DND-41 (cell line): ENCODE data around the gene MB.

Experiments
- ATAC-seq: fragments of 200-7000 bp; cut with Tn5 transposase; 3 replicates; pipeline ENCODE4 v1.9.1; 2021; ENCODE audit warnings: low read depth; ENCODE audit not compliant: insufficient read depth
- DNase-seq: peaks from one replicate; pipeline ENCODE4 v3.0.0-alpha.2; 2020
- H2AFZ ChIP-seq: 2 replicates; pipeline ENCODE4 v1.6.0; 2012; ENCODE audit warnings: low read depth, low read length
- H3K27ac ChIP-seq: 2 replicates; pipeline ENCODE4 v1.5.1; 2012; ENCODE audit warnings: low read length, inconsistent platforms
- H3K27me3 ChIP-seq: fragments of 200-600 bp; sonication (generic); 2 replicates; pipeline ENCODE4 v1.6.0; 2012; ENCODE audit warnings: low read length, mild to moderate bottlenecking, inconsistent platforms; ENCODE audit not compliant: insufficient read depth, poor library complexity
- H3K36me3 ChIP-seq: 2 replicates; pipeline ENCODE4 v1.5.1; 2012; ENCODE audit warnings: low read length, inconsistent platforms; ENCODE audit not compliant: insufficient read depth
- H3K4me1 ChIP-seq: 2 replicates; pipeline ENCODE4 v1.5.1; 2012; ENCODE audit warnings: mild to moderate bottlenecking, low read length; ENCODE audit not compliant: insufficient read depth
- H3K4me2 ChIP-seq: 2 replicates; pipeline ENCODE4 v1.6.0; 2012; ENCODE audit warnings: mild to moderate bottlenecking, moderate library complexity, low read length, inconsistent platforms; ENCODE audit not compliant: insufficient read depth
- H3K4me3 ChIP-seq, 2 experiments: fragments of 200-600 bp in 1 of 2; shearing (Covaris generic) in 1 of 2; 2 replicates each; pipeline ENCODE4 v1.5.1; 2012 to 2016; ENCODE audit warnings: inconsistent platforms in 2 of 2, low read length in 2 of 2, mild to moderate bottlenecking in 2 of 2, low read depth in 1 of 2, moderate library complexity in 1 of 2
- H3K79me2 ChIP-seq: 2 replicates; pipeline ENCODE4 v1.6.0; 2012; ENCODE audit warnings: low read length, inconsistent platforms; ENCODE audit not compliant: insufficient read depth
- H3K9ac ChIP-seq: 2 replicates; pipeline ENCODE4 v1.6.0; 2012; ENCODE audit warnings: low read depth, mild to moderate bottlenecking, inconsistent platforms, low read length, moderate library complexity
- H3K9me3 ChIP-seq: 2 replicates; pipeline ENCODE4 v1.5.1; 2012; ENCODE audit warnings: low read length, moderate library complexity, mild to moderate bottlenecking, inconsistent platforms; ENCODE audit not compliant: insufficient read depth, severe bottlenecking
- H4K20me1 ChIP-seq: 2 replicates; pipeline ENCODE4 v1.6.0; 2012; ENCODE audit warnings: low read length; ENCODE audit not compliant: insufficient read depth
- CTCF ChIP-seq: IDR thresholded peaks from 2 replicates; pipeline ENCODE4 v1.5.1; 2012; ENCODE audit warnings: borderline replicate concordance, low read length, moderate library complexity, mild to moderate bottlenecking; ENCODE audit not compliant: poor library complexity, severe bottlenecking; ENCODE audit errors: extremely low read depth
- EZH2 ChIP-seq: IDR thresholded peaks from 3 replicates; pipeline ENCODE4 v1.6.1; 2012; ENCODE audit warnings: borderline replicate concordance, low read depth, mild to moderate bottlenecking, moderate library complexity, low read length, inconsistent platforms; ENCODE audit not compliant: severe bottlenecking

Gene MB

DNA sequence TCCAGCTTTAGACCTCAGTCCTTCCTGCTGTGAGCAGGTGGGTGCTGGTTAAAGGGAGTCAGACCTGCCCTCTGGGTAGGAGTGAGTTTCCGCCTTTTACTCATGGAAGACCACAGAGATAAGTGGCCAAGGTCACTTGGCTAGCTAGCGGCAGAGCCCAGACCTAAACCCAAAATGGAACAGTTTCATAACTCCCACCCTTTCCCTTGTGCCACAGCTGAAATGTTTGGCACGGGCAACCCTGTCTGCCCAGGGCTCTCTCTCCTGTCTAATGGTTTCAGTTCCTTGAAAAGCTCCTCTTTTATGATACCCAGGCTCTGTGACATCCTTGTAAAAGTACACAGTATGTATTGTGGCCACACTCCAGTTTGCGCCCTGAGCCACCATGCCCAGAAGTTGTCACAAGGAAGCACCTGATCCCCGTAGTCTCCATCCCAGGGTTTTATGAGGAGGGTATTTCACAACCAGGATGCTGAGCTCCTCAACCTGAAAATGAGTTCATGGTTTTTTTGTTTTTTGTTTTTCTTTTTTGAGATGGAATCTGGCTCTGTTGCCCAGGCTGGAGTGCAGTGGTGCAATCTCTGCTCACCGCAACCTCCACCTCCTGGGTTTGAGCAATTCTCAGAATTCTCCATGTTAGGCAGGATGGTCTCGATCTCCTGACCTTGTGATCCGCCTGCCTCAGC lies 5.1 kb downstream of the MB start:
- Histone ChIP-seq H3K27ac (no peak overlapping the region), H2AFZ (no peak overlapping the region), H3K9ac (no peak overlapping the region), H3K4me3 (no peak overlapping the region), H3K79me2 (no peaks in the 10 kb centered on the region), H3K36me3 (no peaks in the 10 kb centered on the region), H3K27me3 (no peaks in the 10 kb centered on the region), H4K20me1 (no peaks in the 10 kb centered on the region), H3K4me1 (peaks cover 8% of the 10 kb centered on the region; the same call in 1 of the 2 replicates), H3K4me2 (no peak overlapping the region), H3K9me3 (no peaks in the 10 kb centered on the region)
- ATAC-seq (no peak), DNase-seq (no peak)
- TF ChIP-seq CTCF, result no peak
- no peak for TF ChIP-seq EZH2

GRCh38 chr22:35611200-35611890 lies 5.8 kb downstream of the MB start:
- no peaks in the 10 kb centered on the region for H3K79me2 ChIP-seq
- no peak overlapping the region for H2AFZ ChIP-seq
- no peak for ATAC-seq
- peaks cover 6% of the 10 kb centered on the region; the same call in 1 of the 2 replicates for H3K4me1 ChIP-seq
- no peak overlapping the region for H3K9ac ChIP-seq
- TF ChIP-seq CTCF (no peak), EZH2 (no peak)
- H4K20me1 ChIP-seq, result no peaks in the 10 kb centered on the region
- no peak overlapping the region for H3K4me3 ChIP-seq
- no peak overlapping the region for H3K27ac ChIP-seq
- no peaks in the 10 kb centered on the region for H3K9me3 ChIP-seq
- no peaks in the 10 kb centered on the region for H3K36me3 ChIP-seq
- DNase-seq, result no peak
- no peaks in the 10 kb centered on the region for H3K27me3 ChIP-seq
- no peak overlapping the region for H3K4me2 ChIP-seq

- DNase-seq, result no peak
- Histone ChIP-seq H3K4me2 (no peak overlapping the region), H3K4me3 (no peak overlapping the region), H3K79me2 (no peaks in the 10 kb centered on the region), H4K20me1 (no peaks in the 10 kb centered on the region), H3K27ac (no peak overlapping the region), H3K27me3 (no peaks in the 10 kb centered on the region), H3K9ac (no peak overlapping the region), H3K9me3 (no peaks in the 10 kb centered on the region), H3K36me3 (no peaks in the 10 kb centered on the region), H3K4me1 (no peaks in the 10 kb centered on the region), H2AFZ (no peak overlapping the region)
- ATAC-seq, result no peak
- TF ChIP-seq EZH2, result no peak
- no peak for TF ChIP-seq CTCF
Observed at GRCh38 chr22:35610741-35611140, 6.4 kb downstream of the MB start.
